Measurements from ENCODE around the gene PHC1.

PHC1 gene

GRCh38 chr12:8886502-8887284 lies 27.6 kb upstream of the PHC1 start:
- TF ChIP-seq CTCF (IDR thresholded peaks at IDR 0.05; ENCODE audit: borderline replicate concordance, control extremely low read depth, extremely low read depth, insufficient read depth, missing control alignments), result no peak
- in situ Hi-C loops (cut with MboI; ENCODE audit: low sequenced_read_pairs, unreplicated experiment), result loop anchor here (25.0 kb wide), 1 partner anchor 349 kb away; the partner anchor contains the start of gene CLEC4E
- no peak for DNase-seq (ENCODE audit: low spot score)

GRCh38 chr12:8887285-8887715 lies 27.0 kb upstream of the PHC1 start:
- in situ Hi-C loops (cut with MboI; ENCODE audit: low sequenced_read_pairs, unreplicated experiment), result loop anchor here (25.0 kb wide), 1 partner anchor 350 kb away; the partner anchor contains the start of gene CLEC4E
- DNase-seq (ENCODE audit: low spot score), result no peak
- TF ChIP-seq CTCF (IDR thresholded peaks at IDR 0.05; ENCODE audit: borderline replicate concordance, control extremely low read depth, extremely low read depth, insufficient read depth, missing control alignments), result no peak

GRCh38 chr12:8890313-8891085 lies 23.8 kb upstream of the PHC1 start:
- in situ Hi-C loops (cut with MboI; ENCODE audit: low sequenced_read_pairs, unreplicated experiment), result loop anchor here (10.0 to 25.0 kb wide), 2 partner anchors 226 to 353 kb away; partner anchors contain the start of genes CLEC4E and MFAP5

GRCh38 chr12:8891976-8892375 lies 22.3 kb upstream of the PHC1 start:
- DNase-seq (ENCODE audit: low spot score), result no peak
- no peak for TF ChIP-seq CTCF (IDR thresholded peaks at IDR 0.05; ENCODE audit: borderline replicate concordance, control extremely low read depth, extremely low read depth, insufficient read depth, missing control alignments)
- in situ Hi-C loops (cut with MboI; ENCODE audit: low sequenced_read_pairs, unreplicated experiment), result loop anchor here (10.0 to 25.0 kb wide), 2 partner anchors 227 to 355 kb away; partner anchors contain the start of genes CLEC4E and MFAP5

More at GRCh38 chr12:8890313-8891085, 23.8 kb upstream of the PHC1 start:
- DNase-seq (ENCODE audit: low spot score), result peak; percentile 70
- TF ChIP-seq CTCF (IDR thresholded peaks at IDR 0.05; ENCODE audit: borderline replicate concordance, control extremely low read depth, extremely low read depth, insufficient read depth, missing control alignments), result peak; percentile 64

GRCh38 chr12:8894378-8894777 lies 19.9 kb upstream of the PHC1 start:
- DNase-seq (ENCODE audit: low spot score), result no peak
- in situ Hi-C loops (cut with MboI; ENCODE audit: low sequenced_read_pairs, unreplicated experiment), result loop anchor here (10.0 to 25.0 kb wide), 2 partner anchors 230 to 357 kb away; partner anchors contain the start of genes CLEC4E and MFAP5
- TF ChIP-seq CTCF (IDR thresholded peaks at IDR 0.05; ENCODE audit: borderline replicate concordance, control extremely low read depth, extremely low read depth, insufficient read depth, missing control alignments), result no peak

GRCh38 chr12:8894986-8895385 lies 19.3 kb upstream of the PHC1 start:
- no peak for TF ChIP-seq CTCF (IDR thresholded peaks at IDR 0.05; ENCODE audit: borderline replicate concordance, control extremely low read depth, extremely low read depth, insufficient read depth, missing control alignments)
- no peak for DNase-seq (ENCODE audit: low spot score)
- in situ Hi-C loops (cut with MboI; ENCODE audit: low sequenced_read_pairs, unreplicated experiment), result loop anchor here (10.0 to 25.0 kb wide), 2 partner anchors 230 to 358 kb away; partner anchors contain the start of genes CLEC4E and MFAP5
